ENCODE data around the gene NDUFA11. TPM values are rescaled to one million over a fixed set of nuclear protein-coding genes. Genes with fewer than 3 reads are reported as not detected.

Gene NDUFA11
- total RNA-seq, 3 donors from 2014 or later (not counting 1 experiment from before 2014, with no cell fraction given), result 111 to 115 (median 113) TPM

DNA sequence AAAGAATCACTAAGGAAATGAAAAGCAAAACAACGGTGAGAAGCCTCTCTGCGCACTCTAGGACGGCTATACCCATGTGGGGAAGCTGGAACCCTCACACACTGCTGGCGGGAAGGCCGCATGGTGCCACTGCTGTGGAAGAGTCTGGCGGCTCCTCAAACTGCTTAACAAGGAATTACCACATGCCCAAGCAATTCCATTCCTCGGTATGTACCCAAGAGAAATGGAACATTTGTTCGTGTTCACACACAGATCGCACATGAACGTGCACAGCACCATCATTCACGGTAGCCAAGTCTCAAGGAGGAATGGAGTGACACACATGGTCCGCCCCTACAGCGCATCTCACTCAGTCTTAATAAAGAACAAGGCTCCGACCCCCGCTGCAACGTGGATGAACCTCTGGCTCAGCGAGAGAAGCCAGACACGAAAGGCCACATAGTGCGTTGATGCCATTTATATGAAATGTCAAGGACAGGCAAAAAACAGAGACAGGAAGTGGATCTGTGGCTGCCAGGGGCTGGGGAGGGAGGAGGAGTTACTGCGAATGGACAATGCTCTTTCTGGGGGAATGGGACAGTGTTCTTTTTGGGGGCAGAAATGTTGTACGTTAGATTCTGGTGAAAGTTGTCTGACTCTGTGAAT lies 18.0 kb upstream of the NDUFA11 start:
- H3K4me3 ChIP-seq (ENCODE audit: low read length), result no peak overlapping the region
- DNase-seq, result no peak
- no peaks in the 10 kb centered on the region for H3K27me3 ChIP-seq (ENCODE audit: control insufficient read depth, insufficient read depth, low read length)
- intact Hi-C loops (cut with micrococcal nuclease), result no loop called here
- no peaks in the 10 kb centered on the region for H3K9me3 ChIP-seq (ENCODE audit: control insufficient read depth, insufficient read depth, low read length)
- no peaks in the 10 kb centered on the region for H3K4me1 Mint-ChIP-seq
- TF ChIP-seq, protein P1, sequence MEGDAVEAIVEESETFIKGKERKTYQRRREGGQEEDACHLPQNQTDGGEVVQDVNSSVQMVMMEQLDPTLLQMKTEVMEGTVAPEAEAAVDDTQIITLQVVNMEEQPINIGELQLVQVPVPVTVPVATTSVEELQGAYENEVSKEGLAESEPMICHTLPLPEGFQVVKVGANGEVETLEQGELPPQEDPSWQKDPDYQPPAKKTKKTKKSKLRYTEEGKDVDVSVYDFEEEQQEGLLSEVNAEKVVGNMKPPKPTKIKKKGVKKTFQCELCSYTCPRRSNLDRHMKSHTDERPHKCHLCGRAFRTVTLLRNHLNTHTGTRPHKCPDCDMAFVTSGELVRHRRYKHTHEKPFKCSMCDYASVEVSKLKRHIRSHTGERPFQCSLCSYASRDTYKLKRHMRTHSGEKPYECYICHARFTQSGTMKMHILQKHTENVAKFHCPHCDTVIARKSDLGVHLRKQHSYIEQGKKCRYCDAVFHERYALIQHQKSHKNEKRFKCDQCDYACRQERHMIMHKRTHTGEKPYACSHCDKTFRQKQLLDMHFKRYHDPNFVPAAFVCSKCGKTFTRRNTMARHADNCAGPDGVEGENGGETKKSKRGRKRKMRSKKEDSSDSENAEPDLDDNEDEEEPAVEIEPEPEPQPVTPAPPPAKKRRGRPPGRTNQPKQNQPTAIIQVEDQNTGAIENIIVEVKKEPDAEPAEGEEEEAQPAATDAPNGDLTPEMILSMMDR (IDR thresholded peaks at IDR 0.05), result no peak
- 94% methylated on average over 21 of the region's 21 CpGs for WGBS (ENCODE audit: insufficient coverage)
- H3K36me3 ChIP-seq (ENCODE audit: control insufficient read depth, insufficient read depth, low read length), result peaks cover 78% of the 10 kb centered on the region
- no peaks in the 10 kb centered on the region for H3K9me3 Mint-ChIP-seq
- no peak overlapping the region for H3K4me3 Mint-ChIP-seq
- H3K27ac Mint-ChIP-seq, result no peak overlapping the region
- no peaks in the 10 kb centered on the region for H3K4me1 ChIP-seq (ENCODE audit: control insufficient read depth, insufficient read depth, low read length)
- H3K27ac ChIP-seq (ENCODE audit: low read length), result no peak overlapping the region
- ATAC-seq, result no peak
- no peaks in the 10 kb centered on the region for H3K36me3 Mint-ChIP-seq
- H3K27me3 Mint-ChIP-seq (ENCODE audit: low read depth in 2 of 2), result no peaks in the 10 kb centered on the region

DNA sequence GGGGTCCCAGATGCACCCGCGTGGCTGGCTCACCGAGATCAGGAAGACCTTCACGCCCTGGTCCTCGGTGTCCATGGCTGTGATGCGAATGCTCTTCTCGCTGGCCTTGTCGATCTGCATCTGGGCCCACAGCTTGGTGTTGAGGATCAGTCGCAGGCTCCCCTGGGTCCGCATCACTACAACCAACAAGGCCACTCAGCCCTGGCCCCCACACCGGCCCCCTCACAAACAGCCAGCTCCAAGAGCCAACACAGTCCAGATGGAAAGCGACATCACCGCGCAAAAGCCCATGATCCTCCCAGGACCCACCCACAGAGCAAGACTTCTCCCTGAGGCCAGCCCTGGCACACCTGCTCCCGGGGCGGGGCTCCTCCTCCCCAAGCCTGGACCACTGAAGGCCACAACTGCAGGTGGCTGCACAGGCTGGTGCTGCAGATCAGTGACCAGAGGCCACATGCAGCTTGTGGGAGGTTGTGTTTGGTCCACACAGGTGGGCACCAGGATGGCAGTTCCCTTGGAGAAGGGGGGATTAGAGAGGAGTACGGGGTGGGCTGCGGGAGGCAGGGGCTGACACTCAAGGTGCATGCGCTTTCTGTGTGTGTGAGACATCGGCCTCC lies 15.0 kb upstream of the NDUFA11 start:
- 98% methylated on average over 20 of the region's 20 CpGs for WGBS (ENCODE audit: insufficient coverage)
- no peak overlapping the region for H3K27ac Mint-ChIP-seq
- DNase-seq (no peak), ATAC-seq (no peak)
- Histone ChIP-seq H3K27me3 (ENCODE audit: control insufficient read depth, insufficient read depth, low read length) (no peaks in the 10 kb centered on the region), H3K36me3 (ENCODE audit: control insufficient read depth, insufficient read depth, low read length) (peaks cover 68% of the 10 kb centered on the region), H3K27ac (ENCODE audit: low read length) (no peak overlapping the region), H3K4me1 (ENCODE audit: control insufficient read depth, insufficient read depth, low read length) (no peaks in the 10 kb centered on the region), H3K9me3 (ENCODE audit: control insufficient read depth, insufficient read depth, low read length) (no peaks in the 10 kb centered on the region), H3K4me3 (ENCODE audit: low read length) (no peak overlapping the region)
- H3K9me3 Mint-ChIP-seq, result no peaks in the 10 kb centered on the region
- intact Hi-C loops (cut with micrococcal nuclease), result no loop called here
- no peak overlapping the region for H3K4me3 Mint-ChIP-seq
- no peaks in the 10 kb centered on the region for H3K27me3 Mint-ChIP-seq (ENCODE audit: low read depth in 2 of 2)
- no peaks in the 10 kb centered on the region for H3K4me1 Mint-ChIP-seq
- TF ChIP-seq, protein P1 (IDR thresholded peaks at IDR 0.05), result no peak
- H3K36me3 Mint-ChIP-seq, result no peaks in the 10 kb centered on the region

DNA sequence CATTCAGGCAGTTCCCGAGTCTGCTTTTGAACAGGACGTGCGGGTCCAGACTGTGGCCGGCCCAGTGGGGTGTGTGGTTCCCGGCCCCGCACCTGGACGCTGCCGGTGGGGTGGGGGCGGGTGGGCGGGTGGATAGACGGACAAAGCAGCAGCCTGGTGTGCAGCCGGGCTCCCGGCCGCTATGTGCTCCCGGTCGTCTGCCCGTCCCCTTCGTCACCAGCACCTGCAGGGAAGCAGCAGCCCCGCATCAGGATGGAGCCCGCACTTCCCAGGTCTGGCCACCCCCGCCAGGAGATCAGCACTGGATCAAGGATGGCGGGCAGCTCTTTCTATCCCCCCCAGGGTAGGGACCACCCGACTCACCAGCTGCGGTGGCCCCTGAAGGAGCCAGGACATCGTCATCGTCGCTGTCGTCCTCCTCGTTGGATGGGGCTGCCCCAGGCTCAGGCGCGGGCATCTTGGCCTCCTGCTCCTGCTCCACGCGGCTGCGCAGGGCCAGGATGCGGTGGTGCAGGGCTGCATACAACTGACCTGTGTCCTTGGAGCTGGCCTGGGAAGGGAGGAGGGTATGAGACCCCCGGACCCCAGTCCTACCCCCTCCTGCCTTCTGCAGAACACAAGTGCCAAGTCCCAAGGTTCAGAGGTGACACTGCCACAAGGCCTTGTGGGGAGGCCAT lies 14.0 kb upstream of the NDUFA11 start:
- Mint-ChIP-seq H3K4me3 (no peak overlapping the region), H3K36me3 (no peaks in the 10 kb centered on the region), H3K4me1 (no peaks in the 10 kb centered on the region), H3K9me3 (no peaks in the 10 kb centered on the region), H3K27ac (no peak overlapping the region), H3K27me3 (ENCODE audit: low read depth in 2 of 2) (no peaks in the 10 kb centered on the region)
- DNase-seq, result no peak
- no peaks in the 10 kb centered on the region for H3K4me1 ChIP-seq (ENCODE audit: control insufficient read depth, insufficient read depth, low read length)
- TF ChIP-seq, protein P1 (IDR thresholded peaks at IDR 0.05), result no peak
- no peak overlapping the region for H3K27ac ChIP-seq (ENCODE audit: low read length)
- no peak for ATAC-seq
- WGBS (ENCODE audit: insufficient coverage), result 97% methylated on average over 35 of the region's 36 CpGs
- intact Hi-C loops (cut with micrococcal nuclease), result no loop called here
- H3K4me3 ChIP-seq (ENCODE audit: low read length), result no peak overlapping the region
- H3K9me3 ChIP-seq (ENCODE audit: control insufficient read depth, insufficient read depth, low read length), result no peaks in the 10 kb centered on the region
- no peaks in the 10 kb centered on the region for H3K27me3 ChIP-seq (ENCODE audit: control insufficient read depth, insufficient read depth, low read length)
- H3K36me3 ChIP-seq (ENCODE audit: control insufficient read depth, insufficient read depth, low read length), result peaks cover 63% of the 10 kb centered on the region
